Activated T-helper 1 cell treated with Interleukin-2 at 50 U/mL for 16 hours (primary cell): ENCODE data around the gene HOXB7.

Experiments used
- DNase-seq: peaks from one replicate; pipeline ENCODE4 v3.0.0-alpha.2; 2020; ENCODE audit warnings: low read depth

Gene HOXB7

GRCh38 chr17:48623583-48623982 lies 12.8 kb upstream of the HOXB7 start:
- no peak for DNase-seq

GRCh38 chr17:48622857-48623256 lies 12.0 kb upstream of the HOXB7 start:
- DNase-seq: no peak

GRCh38 chr17:48621410-48622392 lies 10.9 kb upstream of the HOXB7 start:
- no peak for DNase-seq

GRCh38 chr17:48620461-48621139 lies 9.8 kb upstream of the HOXB7 start:
- no peak for DNase-seq

GRCh38 chr17:48619826-48620449 lies 9.1 kb upstream of the HOXB7 start:
- DNase-seq: no peak

- DNase-seq: peak; percentile 70
Observed at GRCh38 chr17:48618256-48618896, 7.6 kb upstream of the HOXB7 start.

- DNase-seq: no peak
Observed at GRCh38 chr17:48617471-48618255, 6.8 kb upstream of the HOXB7 start.

- DNase-seq: no peak
Observed at GRCh38 chr17:48616717-48617470, 6.1 kb upstream of the HOXB7 start.

- DNase-seq: no peak
Observed at GRCh38 chr17:48615963-48616716, 5.3 kb upstream of the HOXB7 start.

- no peak for DNase-seq
Observed at GRCh38 chr17:48615047-48615962, 4.5 kb upstream of the HOXB7 start, which contains the start of gene HOXB8. Gene HOXB8 (minus strand): TSS chr17:48615292. CDS start chr17:48614704, 588 bp downstream.

- DNase-seq: no peak
Observed at GRCh38 chr17:48613862-48614694, 3.3 kb upstream of the HOXB7 start.

- no peak for DNase-seq
Observed at GRCh38 chr17:48612854-48613691, 2.3 kb upstream of the HOXB7 start.

GRCh38 chr17:48612456-48612853 lies 1.6 kb upstream of the HOXB7 start:
- no peak for DNase-seq

GRCh38 chr17:48611681-48612455 lies 1.1 kb upstream of the HOXB7 start:
- DNase-seq: no peak

GRCh38 chr17:48611213-48611612 lies 396 bp upstream of the HOXB7 start:
- no peak for DNase-seq

GRCh38 chr17:48609759-48610281 lies 997 bp downstream of the HOXB7 start:
- no peak for DNase-seq
